HepG2 (cell line): Measurements from ENCODE around the gene CISD1. TPM values are rescaled to one million over a fixed set of nuclear protein-coding genes. Genes with fewer than 3 reads are reported as not detected.

Experiments
- AKAP8 ChIP-seq: sonication (generic); formaldehyde crosslinking; IDR thresholded peaks from 2 replicates; pipeline ENCODE4 v1.5.1; 2020; ENCODE audit warnings: mild to moderate bottlenecking, missing genetic modification reagents
- CCDC6 ChIP-seq: sonication (generic); formaldehyde crosslinking; IDR thresholded peaks from 2 replicates; pipeline ENCODE4 v1.8.1; 2022; ENCODE audit warnings: mild to moderate bottlenecking, missing genetic modification reagents, moderate library complexity
- GABPB1 ChIP-seq: IDR thresholded peaks from 2 replicates; pipeline ENCODE4 v1.6.1; 2016; ENCODE audit warnings: mild to moderate bottlenecking, missing genetic modification reagents, moderate library complexity, missing compliant biosample characterization
- JUN ChIP-seq: sonication (generic); formaldehyde crosslinking; IDR thresholded peaks from 2 replicates; pipeline ENCODE4 v1.4.0; 2020; ENCODE audit warnings: mild to moderate bottlenecking, missing genetic modification reagents
- RARG ChIP-seq: sonication (generic); formaldehyde crosslinking; IDR thresholded peaks from 2 replicates; pipeline ENCODE4 v1.4.0; 2020; ENCODE audit warnings: low read depth, mild to moderate bottlenecking, missing genetic modification reagents
- REXO4 ChIP-seq: sonication (generic); formaldehyde crosslinking; IDR thresholded peaks from 2 replicates; pipeline ENCODE4 v1.8.0; 2022; ENCODE audit warnings: missing genetic modification reagents, mild to moderate bottlenecking, borderline replicate concordance
- SMAD9 ChIP-seq: sonication (generic); formaldehyde crosslinking; IDR thresholded peaks from 2 replicates; pipeline ENCODE4 v1.5.1; 2020; ENCODE audit warnings: mild to moderate bottlenecking, missing genetic modification reagents
- ZBTB8A ChIP-seq: sonication (generic); formaldehyde crosslinking; IDR thresholded peaks from 2 replicates; pipeline ENCODE4 v1.4.0; 2020; ENCODE audit warnings: mild to moderate bottlenecking, low read depth, missing genetic modification reagents, borderline replicate concordance
- ZNF557 ChIP-seq: sonication (generic); formaldehyde crosslinking; IDR thresholded peaks from 2 replicates; pipeline ENCODE4 v1.4.0; 2020; ENCODE audit warnings: missing genetic modification reagents
- ZNF773 ChIP-seq: sonication (generic); formaldehyde crosslinking; IDR thresholded peaks from 2 replicates; pipeline ENCODE4 v1.4.0; 2020; ENCODE audit warnings: missing genetic modification reagents, borderline replicate concordance
- polyA plus RNA-seq, 8 experiments: library from polyadenylated mRNA; depleted of rRNA in 3 of 8; stranded (reverse) in 7 of 8; unstranded in 1 of 8; fragments of >200 nt; fragmentation: Illumina TruSeq in 4 of 8; extraction: Trizol in 4 of 8; gene quantifications; 2 replicates each; pipeline versions ENCODE4 v1.2.1 to v1.2.3, GENCODE V29; 2011 to 2016; ENCODE audit warnings: low read depth in 4 of 8, missing spikeins in 1 of 8, mixed read lengths in 1 of 8; ENCODE audit not compliant: insufficient read depth in 1 of 8
- total RNA-seq, 5 experiments: library from RNA; depleted of rRNA; stranded (reverse); fragments of >200 nt; fragmentation: Illumina TruSeq; extraction: Trizol; gene quantifications; 2 replicates each; pipeline ENCODE4 v1.2.3, GENCODE V29; 2016; ENCODE audit warnings: low read depth in 1 of 5
- TF ChIP-seq, protein P1 (sequence below): sonication (generic); formaldehyde crosslinking; IDR thresholded peaks from 2 replicates; pipeline ENCODE4 v1.4.0; 2020; ENCODE audit warnings: missing genetic modification reagents
- TF ChIP-seq, protein P2 (sequence below): sonication (generic); formaldehyde crosslinking; IDR thresholded peaks from 2 replicates; pipeline ENCODE4 v1.4.0; 2020; ENCODE audit warnings: mild to moderate bottlenecking, missing genetic modification reagents, borderline replicate concordance
- TF ChIP-seq, protein P3 (sequence below): sonication (generic); formaldehyde crosslinking; IDR thresholded peaks from 2 replicates; pipeline ENCODE4 v1.8.1; 2022; ENCODE audit warnings: low read depth, mild to moderate bottlenecking, missing genetic modification reagents
- TF ChIP-seq, protein P4 (sequence below): sonication (generic); formaldehyde crosslinking; IDR thresholded peaks from 2 replicates; pipeline ENCODE4 v1.8.0; 2022; ENCODE audit warnings: missing genetic modification reagents, mild to moderate bottlenecking, moderate library complexity, borderline replicate concordance
- TF ChIP-seq, protein P5 (sequence below): conservative IDR thresholded peaks from 2 replicates; pipeline ENCODE4 v1.6.1; 2018; ENCODE audit warnings: missing genetic modification reagents

CISD1 gene
- total and polyA plus RNA-seq, 2 of the 13 experiments (the other 11 are each of a cell fraction or from before 2014, with no cell fraction given), result 63.4 to 78.9 TPM

DNA sequence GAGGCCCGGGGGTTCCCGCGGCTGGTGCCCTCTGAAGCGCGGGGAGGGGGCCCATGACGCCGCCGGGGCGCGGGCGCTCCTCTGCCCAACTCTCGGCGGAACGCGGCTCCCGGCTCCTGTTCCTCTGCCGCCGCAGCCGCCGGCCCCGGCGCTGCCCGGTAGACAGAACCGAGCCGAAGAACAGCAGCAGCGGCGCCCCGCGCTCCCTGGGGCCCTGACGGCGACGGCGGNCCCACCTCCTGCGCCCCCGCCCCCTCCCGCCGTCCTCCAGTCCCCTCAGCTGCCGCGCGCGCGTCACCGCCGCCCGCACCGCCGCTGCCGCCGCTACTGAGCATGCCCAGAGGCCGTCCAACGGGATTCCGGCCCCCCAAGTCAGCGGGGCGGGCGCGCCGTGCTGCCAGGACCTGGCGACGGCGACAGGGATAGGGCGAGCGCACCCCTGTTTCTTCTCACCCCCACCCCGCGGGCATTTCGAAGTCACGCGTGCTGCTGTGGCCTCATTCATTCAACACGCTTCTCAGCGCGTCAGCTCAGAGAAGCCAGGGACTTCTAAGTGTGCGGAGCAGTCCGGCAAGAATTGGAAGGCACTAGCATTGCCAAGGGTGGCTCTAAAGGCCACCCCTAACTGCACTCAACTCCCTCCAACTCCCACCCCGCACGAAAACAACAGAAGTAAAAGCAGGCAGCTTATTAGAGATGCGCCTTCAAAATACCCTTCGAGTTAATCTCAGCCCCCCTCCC lies 1.1 kb upstream of the CISD1 start, which contains the start of gene IPMK (continued):
- TF ChIP-seq, protein P1, sequence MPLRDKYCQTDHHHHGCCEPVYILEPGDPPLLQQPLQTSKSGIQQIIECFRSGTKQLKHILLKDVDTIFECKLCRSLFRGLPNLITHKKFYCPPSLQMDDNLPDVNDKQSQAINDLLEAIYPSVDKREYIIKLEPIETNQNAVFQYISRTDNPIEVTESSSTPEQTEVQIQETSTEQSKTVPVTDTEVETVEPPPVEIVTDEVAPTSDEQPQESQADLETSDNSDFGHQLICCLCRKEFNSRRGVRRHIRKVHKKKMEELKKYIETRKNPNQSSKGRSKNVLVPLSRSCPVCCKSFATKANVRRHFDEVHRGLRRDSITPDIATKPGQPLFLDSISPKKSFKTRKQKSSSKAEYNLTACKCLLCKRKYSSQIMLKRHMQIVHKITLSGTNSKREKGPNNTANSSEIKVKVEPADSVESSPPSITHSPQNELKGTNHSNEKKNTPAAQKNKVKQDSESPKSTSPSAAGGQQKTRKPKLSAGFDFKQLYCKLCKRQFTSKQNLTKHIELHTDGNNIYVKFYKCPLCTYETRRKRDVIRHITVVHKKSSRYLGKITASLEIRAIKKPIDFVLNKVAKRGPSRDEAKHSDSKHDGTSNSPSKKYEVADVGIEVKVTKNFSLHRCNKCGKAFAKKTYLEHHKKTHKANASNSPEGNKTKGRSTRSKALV, result no peak
- no peak for TF ChIP-seq JUN (CRISPR knock-in tag)
- TF ChIP-seq, protein P2, sequence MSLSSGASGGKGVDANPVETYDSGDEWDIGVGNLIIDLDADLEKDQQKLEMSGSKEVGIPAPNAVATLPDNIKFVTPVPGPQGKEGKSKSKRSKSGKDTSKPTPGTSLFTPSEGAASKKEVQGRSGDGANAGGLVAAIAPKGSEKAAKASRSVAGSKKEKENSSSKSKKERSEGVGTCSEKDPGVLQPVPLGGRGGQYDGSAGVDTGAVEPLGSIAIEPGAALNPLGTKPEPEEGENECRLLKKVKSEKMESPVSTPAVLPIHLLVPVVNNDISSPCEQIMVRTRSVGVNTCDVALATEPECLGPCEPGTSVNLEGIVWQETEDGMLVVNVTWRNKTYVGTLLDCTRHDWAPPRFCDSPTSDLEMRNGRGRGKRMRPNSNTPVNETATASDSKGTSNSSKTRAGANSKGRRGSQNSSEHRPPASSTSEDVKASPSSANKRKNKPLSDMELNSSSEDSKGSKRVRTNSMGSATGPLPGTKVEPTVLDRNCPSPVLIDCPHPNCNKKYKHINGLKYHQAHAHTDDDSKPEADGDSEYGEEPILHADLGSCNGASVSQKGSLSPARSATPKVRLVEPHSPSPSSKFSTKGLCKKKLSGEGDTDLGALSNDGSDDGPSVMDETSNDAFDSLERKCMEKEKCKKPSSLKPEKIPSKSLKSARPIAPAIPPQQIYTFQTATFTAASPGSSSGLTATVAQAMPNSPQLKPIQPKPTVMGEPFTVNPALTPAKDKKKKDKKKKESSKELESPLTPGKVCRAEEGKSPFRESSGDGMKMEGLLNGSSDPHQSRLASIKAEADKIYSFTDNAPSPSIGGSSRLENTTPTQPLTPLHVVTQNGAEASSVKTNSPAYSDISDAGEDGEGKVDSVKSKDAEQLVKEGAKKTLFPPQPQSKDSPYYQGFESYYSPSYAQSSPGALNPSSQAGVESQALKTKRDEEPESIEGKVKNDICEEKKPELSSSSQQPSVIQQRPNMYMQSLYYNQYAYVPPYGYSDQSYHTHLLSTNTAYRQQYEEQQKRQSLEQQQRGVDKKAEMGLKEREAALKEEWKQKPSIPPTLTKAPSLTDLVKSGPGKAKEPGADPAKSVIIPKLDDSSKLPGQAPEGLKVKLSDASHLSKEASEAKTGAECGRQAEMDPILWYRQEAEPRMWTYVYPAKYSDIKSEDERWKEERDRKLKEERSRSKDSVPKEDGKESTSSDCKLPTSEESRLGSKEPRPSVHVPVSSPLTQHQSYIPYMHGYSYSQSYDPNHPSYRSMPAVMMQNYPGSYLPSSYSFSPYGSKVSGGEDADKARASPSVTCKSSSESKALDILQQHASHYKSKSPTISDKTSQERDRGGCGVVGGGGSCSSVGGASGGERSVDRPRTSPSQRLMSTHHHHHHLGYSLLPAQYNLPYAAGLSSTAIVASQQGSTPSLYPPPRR, result no peak
- 0 out of 2 replicates have a peak, but pooled peaks have one; percentile 28 for TF ChIP-seq AKAP8 (CRISPR knock-in tag)
- no peak for TF ChIP-seq REXO4 (CRISPR knock-in tag)
- TF ChIP-seq, protein P3, sequence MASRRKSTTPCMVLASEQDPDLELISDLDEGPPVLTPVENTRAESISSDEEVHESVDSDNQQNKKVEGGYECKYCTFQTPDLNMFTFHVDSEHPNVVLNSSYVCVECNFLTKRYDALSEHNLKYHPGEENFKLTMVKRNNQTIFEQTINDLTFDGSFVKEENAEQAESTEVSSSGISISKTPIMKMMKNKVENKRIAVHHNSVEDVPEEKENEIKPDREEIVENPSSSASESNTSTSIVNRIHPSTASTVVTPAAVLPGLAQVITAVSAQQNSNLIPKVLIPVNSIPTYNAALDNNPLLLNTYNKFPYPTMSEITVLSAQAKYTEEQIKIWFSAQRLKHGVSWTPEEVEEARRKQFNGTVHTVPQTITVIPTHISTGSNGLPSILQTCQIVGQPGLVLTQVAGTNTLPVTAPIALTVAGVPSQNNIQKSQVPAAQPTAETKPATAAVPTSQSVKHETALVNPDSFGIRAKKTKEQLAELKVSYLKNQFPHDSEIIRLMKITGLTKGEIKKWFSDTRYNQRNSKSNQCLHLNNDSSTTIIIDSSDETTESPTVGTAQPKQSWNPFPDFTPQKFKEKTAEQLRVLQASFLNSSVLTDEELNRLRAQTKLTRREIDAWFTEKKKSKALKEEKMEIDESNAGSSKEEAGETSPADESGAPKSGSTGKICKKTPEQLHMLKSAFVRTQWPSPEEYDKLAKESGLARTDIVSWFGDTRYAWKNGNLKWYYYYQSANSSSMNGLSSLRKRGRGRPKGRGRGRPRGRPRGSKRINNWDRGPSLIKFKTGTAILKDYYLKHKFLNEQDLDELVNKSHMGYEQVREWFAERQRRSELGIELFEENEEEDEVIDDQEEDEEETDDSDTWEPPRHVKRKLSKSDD (CRISPR knock-in tag), result peak; percentile 57; the same call in 1 of the 2 replicates
- peak; percentile 64; the same call in 1 of the 2 replicates for TF ChIP-seq GABPB1 (CRISPR knock-in tag)
- TF ChIP-seq ZNF557 (CRISPR knock-in tag), result no peak
- no peak for TF ChIP-seq ZNF773 (CRISPR knock-in tag)
- TF ChIP-seq, protein P4, sequence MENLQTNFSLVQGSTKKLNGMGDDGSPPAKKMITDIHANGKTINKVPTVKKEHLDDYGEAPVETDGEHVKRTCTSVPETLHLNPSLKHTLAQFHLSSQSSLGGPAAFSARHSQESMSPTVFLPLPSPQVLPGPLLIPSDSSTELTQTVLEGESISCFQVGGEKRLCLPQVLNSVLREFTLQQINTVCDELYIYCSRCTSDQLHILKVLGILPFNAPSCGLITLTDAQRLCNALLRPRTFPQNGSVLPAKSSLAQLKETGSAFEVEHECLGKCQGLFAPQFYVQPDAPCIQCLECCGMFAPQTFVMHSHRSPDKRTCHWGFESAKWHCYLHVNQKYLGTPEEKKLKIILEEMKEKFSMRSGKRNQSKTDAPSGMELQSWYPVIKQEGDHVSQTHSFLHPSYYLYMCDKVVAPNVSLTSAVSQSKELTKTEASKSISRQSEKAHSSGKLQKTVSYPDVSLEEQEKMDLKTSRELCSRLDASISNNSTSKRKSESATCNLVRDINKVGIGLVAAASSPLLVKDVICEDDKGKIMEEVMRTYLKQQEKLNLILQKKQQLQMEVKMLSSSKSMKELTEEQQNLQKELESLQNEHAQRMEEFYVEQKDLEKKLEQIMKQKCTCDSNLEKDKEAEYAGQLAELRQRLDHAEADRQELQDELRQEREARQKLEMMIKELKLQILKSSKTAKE, result no peak
- TF ChIP-seq RARG, result no peak
- 0 out of 2 replicates have a peak, but pooled peaks have one; percentile 21 for TF ChIP-seq SMAD9 (CRISPR knock-in tag)
- TF ChIP-seq, protein P5, sequence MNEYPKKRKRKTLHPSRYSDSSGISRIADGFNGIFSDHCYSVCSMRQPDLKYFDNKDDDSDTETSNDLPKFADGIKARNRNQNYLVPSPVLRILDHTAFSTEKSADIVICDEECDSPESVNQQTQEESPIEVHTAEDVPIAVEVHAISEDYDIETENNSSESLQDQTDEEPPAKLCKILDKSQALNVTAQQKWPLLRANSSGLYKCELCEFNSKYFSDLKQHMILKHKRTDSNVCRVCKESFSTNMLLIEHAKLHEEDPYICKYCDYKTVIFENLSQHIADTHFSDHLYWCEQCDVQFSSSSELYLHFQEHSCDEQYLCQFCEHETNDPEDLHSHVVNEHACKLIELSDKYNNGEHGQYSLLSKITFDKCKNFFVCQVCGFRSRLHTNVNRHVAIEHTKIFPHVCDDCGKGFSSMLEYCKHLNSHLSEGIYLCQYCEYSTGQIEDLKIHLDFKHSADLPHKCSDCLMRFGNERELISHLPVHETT (CRISPR knock-in tag), result no peak
- TF ChIP-seq CCDC6 (CRISPR knock-in tag), result peak; percentile 79
- TF ChIP-seq ZBTB8A, result no peak
